22Rv1 (cell line): ENCODE results near the gene OLIG2.

Source experiments
- H3K27ac ChIP-seq: fragments of 450-650 bp; 2 replicates; pipeline ENCODE4 v1.5.1; 2017
- CTCF ChIP-seq: fragments of 450-650 bp; IDR thresholded peaks from 2 replicates; pipeline ENCODE4 v1.5.1; 2017; ENCODE audit warnings: mild to moderate bottlenecking
- ZFX ChIP-seq: fragments of 450-650 bp; IDR thresholded peaks from 2 replicates; pipeline ENCODE4 v1.6.1; 2017; ENCODE audit warnings: antibody characterized with exemption, borderline replicate concordance

The OLIG2 gene

DNA sequence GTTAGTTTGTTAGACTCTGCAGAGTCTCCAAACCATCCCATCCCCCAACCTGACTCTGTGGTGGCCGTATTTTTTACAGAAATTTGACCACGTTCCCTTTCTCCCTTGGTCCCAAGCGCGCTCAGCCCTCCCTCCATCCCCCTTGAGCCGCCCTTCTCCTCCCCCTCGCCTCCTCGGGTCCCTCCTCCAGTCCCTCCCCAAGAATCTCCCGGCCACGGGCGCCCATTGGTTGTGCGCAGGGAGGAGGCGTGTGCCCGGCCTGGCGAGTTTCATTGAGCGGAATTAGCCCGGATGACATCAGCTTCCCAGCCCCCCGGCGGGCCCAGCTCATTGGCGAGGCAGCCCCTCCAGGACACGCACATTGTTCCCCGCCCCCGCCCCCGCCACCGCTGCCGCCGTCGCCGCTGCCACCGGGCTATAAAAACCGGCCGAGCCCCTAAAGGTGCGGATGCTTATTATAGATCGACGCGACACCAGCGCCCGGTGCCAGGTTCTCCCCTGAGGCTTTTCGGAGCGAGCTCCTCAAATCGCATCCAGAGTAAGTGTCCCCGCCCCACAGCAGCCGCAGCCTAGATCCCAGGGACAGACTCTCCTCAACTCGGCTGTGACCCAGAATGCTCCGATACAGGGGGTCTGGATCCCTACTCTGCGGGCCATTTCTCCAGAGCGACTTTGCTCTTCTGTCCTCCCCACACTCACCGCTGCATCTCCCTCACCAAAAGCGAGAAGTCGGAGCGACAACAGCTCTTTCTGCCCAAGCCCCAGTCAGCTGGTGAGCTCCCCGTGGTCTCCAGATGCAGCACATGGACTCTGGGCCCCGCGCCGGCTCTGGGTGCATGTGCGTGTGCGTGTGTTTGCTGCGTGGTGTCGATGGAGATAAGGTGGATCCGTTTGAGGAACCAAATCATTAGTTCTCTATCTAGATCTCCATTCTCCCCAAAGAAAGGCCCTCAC is at the start of gene OLIG2:
TSS of gene OLIG2 (plus strand) at position 447 of the 954 bp plus-strand sequence. CDS start 928 bp downstream, outside the sequence.
- H3K27ac ChIP-seq = no peak within 1 kb of the TSS
- TF ChIP-seq CTCF (no peak), ZFX (no peak)

GRCh38 chr21:32976791-32977190 is 48.9 kb upstream of the OLIG2 start:
- TF ChIP-seq CTCF (no peak), ZFX (no peak)
- H3K27ac ChIP-seq = no peak overlapping the region

DNA sequence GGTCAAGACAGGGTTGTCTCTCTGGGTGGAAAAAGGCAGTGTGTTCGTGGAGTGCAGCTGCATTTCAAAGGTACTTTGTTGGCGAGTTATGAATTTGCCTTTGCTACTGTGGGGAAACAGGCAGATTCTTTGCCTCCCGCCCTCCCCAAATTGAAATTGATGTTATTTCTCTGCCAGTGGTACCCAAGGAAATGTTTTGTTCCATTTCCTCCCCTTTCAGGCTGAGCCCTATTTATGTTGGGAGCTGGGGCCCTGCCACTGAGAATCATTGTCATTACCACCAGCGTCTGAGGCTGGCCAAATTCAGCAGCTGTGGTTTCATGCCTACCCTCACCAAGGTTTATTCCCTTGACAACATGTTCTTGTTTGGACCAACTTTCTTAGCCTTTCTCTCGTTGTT is 48.5 kb upstream of the OLIG2 start:
- no peak for TF ChIP-seq CTCF
- no peak overlapping the region for H3K27ac ChIP-seq

- H3K27ac ChIP-seq = no peak overlapping the region
- TF ChIP-seq ZFX (no peak), CTCF (no peak)
These were observed 47.1 kb upstream of the OLIG2 start for GRCh38 chr21:32978331-32979270.

DNA sequence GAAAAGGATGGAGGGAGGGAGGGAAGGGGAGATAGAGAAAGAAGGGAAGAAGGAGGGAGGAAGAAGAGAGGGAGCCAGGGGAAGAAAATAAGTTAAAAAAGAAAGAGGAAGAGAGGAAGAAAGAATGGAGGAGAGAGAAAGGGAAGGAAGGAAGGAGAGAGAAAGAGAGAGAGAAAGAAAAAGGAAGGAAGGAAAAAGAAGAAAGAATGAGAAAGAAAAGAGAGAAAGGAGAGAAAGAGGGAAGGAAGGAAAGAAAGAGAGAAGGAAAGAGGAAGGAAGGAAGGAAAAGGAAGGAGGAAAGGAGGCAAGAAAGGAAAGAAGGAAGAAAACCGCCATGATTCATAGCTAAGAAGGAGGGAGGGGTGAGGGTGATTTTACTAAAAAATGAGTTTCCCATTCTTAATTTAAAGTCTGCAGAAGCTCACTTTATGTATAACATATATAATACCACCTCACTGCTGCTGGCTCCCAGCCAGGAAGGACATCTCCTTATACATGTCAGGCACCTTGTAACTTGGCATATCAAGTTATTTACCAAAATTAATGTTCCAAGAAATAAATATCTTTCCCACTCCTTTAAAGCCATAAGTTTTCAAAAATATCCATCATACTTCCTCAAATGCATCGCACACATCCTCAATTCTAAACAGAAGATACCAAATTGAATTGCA is 46.0 kb upstream of the OLIG2 start:
- no peak overlapping the region for H3K27ac ChIP-seq
- no peak for TF ChIP-seq CTCF
- TF ChIP-seq ZFX = no peak

DNA sequence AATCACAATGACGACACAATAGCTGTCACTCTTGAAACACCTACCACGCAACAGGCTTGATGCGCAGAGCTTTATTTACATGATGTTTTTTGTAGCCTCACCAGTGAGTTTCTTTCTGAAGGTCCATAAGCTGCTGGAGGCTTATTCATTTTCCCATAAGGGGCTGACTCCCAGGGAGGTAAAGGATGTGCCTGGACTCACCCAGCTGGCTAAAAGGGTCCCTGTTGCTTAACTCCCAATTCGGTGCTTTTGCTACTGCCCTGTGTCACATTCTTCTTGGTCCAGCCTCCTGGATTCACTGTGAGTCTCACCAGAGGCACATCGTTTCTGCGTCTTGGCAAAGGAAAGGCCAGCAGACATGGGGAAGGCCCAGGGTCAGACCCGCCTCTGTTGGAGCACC is 44.6 kb upstream of the OLIG2 start:
- TF ChIP-seq ZFX (no peak), CTCF (no peak)
- H3K27ac ChIP-seq = no peak overlapping the region
